Vagina (tissue), 2 donors: Measurements from ENCODE around the gene IFNL2.

ENCODE experiments used
- CTCF ChIP-seq, 3 experiments: fragments of 450-650 bp in 2 of 3; fragments of 200-600 bp in 1 of 3; sonication (generic) in 1 of 3; IDR thresholded peaks; one replicate each; pipeline ENCODE4 v1.5.1; 2017 to 2019; ENCODE audit warnings: antibody characterized with exemption in 3 of 3, mild to moderate bottlenecking in 2 of 3, moderate library complexity in 2 of 3
- POLR2A ChIP-seq, 2 donors: fragments of 450-650 bp; IDR thresholded peaks; one replicate each; pipeline ENCODE4 v1.6.1; 2017; ENCODE audit warnings: antibody characterized with exemption in 2 of 2, mild to moderate bottlenecking in 2 of 2, moderate library complexity in 2 of 2

- no peak for TF ChIP-seq CTCF (IDR thresholded peaks at IDR 0.05)
- no peak for TF ChIP-seq POLR2A (IDR thresholded peaks at IDR 0.05)
These were observed 37.9 kb downstream of the IFNL2 start for GRCh38 chr19:39306075-39306474.
